Measurements from ENCODE around the gene NACC2.

Gene NACC2

DNA sequence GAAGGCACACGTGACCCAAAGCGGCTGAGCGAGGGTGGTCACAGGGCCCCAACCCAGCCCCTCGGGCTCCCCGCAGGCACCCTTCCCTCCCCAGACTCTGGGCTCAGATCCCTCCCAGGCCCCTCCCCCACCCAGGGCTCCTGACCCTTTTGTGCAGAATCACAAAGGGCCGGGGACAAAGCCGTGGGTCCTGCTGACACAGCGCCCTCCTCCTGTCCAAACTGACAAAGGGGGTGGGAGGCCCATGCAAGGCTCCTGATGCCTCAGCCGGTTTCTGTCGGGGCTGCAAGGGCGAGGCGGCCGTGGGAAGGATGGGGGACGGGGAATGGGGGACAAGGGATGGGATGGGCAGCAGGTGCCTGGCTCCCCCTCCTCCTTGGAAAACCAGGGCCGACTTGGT lies 90.4 kb downstream of the NACC2 start:
- Histone ChIP-seq H3K79me2 (ENCODE audit: control insufficient read depth, insufficient read depth, low read length) (no peaks in the 10 kb centered on the region), H2BK120ac (ENCODE audit: low read depth, low read length) (no peak overlapping the region), H2BK15ac (replicated peaks; ENCODE audit: low read depth) (no peak overlapping the region), H3K56ac (ENCODE audit: low read length) (peak overlapping the region; percentile 60), H3K4me2 (ENCODE audit: low read length) (no peak overlapping the region), H3K4me1 (ENCODE audit: control insufficient read depth, low read depth, low read length) (no peaks in the 10 kb centered on the region), H3K4ac (ENCODE audit: low read depth, low read length) (no peak overlapping the region), H3K23ac (ENCODE audit: low read length) (no peak overlapping the region), H3K9ac (ENCODE audit: low read length) (no peak overlapping the region), H3K4me3 (ENCODE audit: low read length) (no peak overlapping the region), H4K5ac (ENCODE audit: low read length) (no peak overlapping the region), H2BK5ac (ENCODE audit: low read length) (no peak overlapping the region), H3K27ac (ENCODE audit: low read depth, low read length) (no peak overlapping the region), H2AK5ac (ENCODE audit: low read length) (no peak overlapping the region), H4K8ac (ENCODE audit: low read depth, low read length) (no peak overlapping the region), H3K79me1 (ENCODE audit: low read length) (no peaks in the 10 kb centered on the region), H3K36me3 (ENCODE audit: control insufficient read depth, insufficient read depth, low read length) (no peaks in the 10 kb centered on the region), H3K27me3 (ENCODE audit: insufficient read depth, low read length, poor library complexity) (no peaks in the 10 kb centered on the region), H3K18ac (ENCODE audit: low read length) (no peak overlapping the region)
- WGBS (ENCODE audit: extremely low coverage, insufficient coverage, low lambda C conversion rate) = no CpG with 5 or more reads among the region's 15 CpGs
- DNase-seq = no peak

DNA sequence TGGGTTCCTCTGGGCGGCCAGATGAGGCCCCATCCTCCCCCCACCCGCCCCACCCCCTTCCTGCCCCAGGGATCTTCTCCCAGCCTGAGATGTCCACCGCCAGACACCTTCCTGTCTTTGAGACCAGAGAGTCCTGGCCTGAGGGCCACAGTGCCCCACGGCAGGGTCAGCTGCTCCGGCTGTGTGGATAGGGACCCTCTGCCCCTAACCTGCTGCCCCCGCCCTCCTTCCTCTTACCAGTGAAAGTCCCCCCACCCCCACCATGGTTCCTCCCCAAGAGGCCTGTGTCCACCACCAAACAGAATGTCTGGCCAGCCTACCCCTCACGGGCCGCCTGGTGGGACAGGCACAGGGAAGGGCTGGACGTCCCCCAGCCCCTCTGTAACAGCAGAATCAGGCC lies 90.9 kb downstream of the NACC2 start:
- no peaks in the 10 kb centered on the region for H3K36me3 ChIP-seq (ENCODE audit: control insufficient read depth, insufficient read depth, low read length)
- H2AK5ac ChIP-seq (ENCODE audit: low read length) = no peak overlapping the region
- H3K56ac ChIP-seq (ENCODE audit: low read length) = peak overlapping the region; percentile 60
- no peaks in the 10 kb centered on the region for H3K27me3 ChIP-seq (ENCODE audit: insufficient read depth, low read length, poor library complexity)
- no peak overlapping the region for H3K4me2 ChIP-seq (ENCODE audit: low read length)
- no peak overlapping the region for H2BK15ac ChIP-seq (replicated peaks; ENCODE audit: low read depth)
- no peaks in the 10 kb centered on the region for H3K79me2 ChIP-seq (ENCODE audit: control insufficient read depth, insufficient read depth, low read length)
- no peak overlapping the region for H2BK120ac ChIP-seq (ENCODE audit: low read depth, low read length)
- H3K79me1 ChIP-seq (ENCODE audit: low read length) = no peaks in the 10 kb centered on the region
- H3K27ac ChIP-seq (ENCODE audit: low read depth, low read length) = no peak overlapping the region
- no peak overlapping the region for H2BK5ac ChIP-seq (ENCODE audit: low read length)
- H3K4ac ChIP-seq (ENCODE audit: low read depth, low read length) = no peak overlapping the region
- no CpG with 5 or more reads among the region's 9 CpGs for WGBS (ENCODE audit: extremely low coverage, insufficient coverage, low lambda C conversion rate)
- no peaks in the 10 kb centered on the region for H3K4me1 ChIP-seq (ENCODE audit: control insufficient read depth, low read depth, low read length)
- no peak overlapping the region for H3K18ac ChIP-seq (ENCODE audit: low read length)
- H3K9ac ChIP-seq (ENCODE audit: low read length) = no peak overlapping the region
- H4K5ac ChIP-seq (ENCODE audit: low read length) = no peak overlapping the region
- H4K8ac ChIP-seq (ENCODE audit: low read depth, low read length) = no peak overlapping the region
- no peak for DNase-seq
- H3K23ac ChIP-seq (ENCODE audit: low read length) = no peak overlapping the region
- no peak overlapping the region for H3K4me3 ChIP-seq (ENCODE audit: low read length)

DNA sequence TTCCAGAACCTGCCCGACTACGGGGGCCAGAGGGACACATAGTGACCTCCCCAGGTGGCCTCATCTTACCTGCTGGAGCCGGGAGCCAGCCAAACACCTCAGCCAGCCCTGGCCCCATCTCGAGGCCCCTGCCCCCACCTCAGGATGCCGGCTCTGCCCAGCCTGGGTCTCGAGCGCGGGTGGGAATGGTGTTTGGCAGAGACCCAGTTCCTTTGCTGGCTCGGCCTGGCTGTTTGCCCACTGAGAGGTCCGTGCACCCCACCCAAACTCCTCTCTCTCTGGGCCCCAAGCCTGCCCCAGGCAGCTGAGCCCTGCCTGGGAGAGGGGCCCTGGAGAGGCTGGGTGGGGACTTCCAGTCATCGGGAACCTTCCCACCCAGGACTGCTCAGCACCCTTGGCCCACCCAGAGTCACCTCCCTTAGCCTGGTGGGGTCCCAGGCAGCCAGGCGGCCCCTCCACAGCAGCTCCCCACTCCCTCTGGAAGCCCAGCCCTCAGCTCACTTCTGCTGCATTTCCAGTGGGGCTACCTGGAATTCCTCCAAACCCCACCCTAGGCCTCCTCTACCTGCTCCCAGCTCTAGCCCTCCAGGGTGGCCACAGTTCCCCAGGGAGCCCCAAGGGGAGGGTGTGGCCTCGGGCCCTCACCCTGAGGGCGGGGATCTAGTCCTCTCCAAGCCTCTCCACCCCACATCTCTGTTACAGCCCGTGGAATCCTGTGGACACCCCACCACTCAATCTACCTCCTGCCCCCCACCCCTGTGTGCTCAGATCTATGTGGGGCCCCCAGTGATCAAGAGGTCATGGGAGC lies 91.5 kb downstream of the NACC2 start:
- no peak overlapping the region for H3K18ac ChIP-seq (ENCODE audit: low read length)
- no peak overlapping the region for H4K5ac ChIP-seq (ENCODE audit: low read length)
- no peak overlapping the region for H3K23ac ChIP-seq (ENCODE audit: low read length)
- no CpG with 5 or more reads among the region's 15 CpGs for WGBS (ENCODE audit: extremely low coverage, insufficient coverage, low lambda C conversion rate)
- no peak overlapping the region for H3K56ac ChIP-seq (ENCODE audit: low read length)
- no peaks in the 10 kb centered on the region for H3K79me1 ChIP-seq (ENCODE audit: low read length)
- no peak overlapping the region for H2BK5ac ChIP-seq (ENCODE audit: low read length)
- no peak for DNase-seq
- no peaks in the 10 kb centered on the region for H3K27me3 ChIP-seq (ENCODE audit: insufficient read depth, low read length, poor library complexity)
- no peak overlapping the region for H3K4me2 ChIP-seq (ENCODE audit: low read length)
- H3K79me2 ChIP-seq (ENCODE audit: control insufficient read depth, insufficient read depth, low read length) = no peaks in the 10 kb centered on the region
- H4K8ac ChIP-seq (ENCODE audit: low read depth, low read length) = no peak overlapping the region
- H3K4me1 ChIP-seq (ENCODE audit: control insufficient read depth, low read depth, low read length) = no peaks in the 10 kb centered on the region
- no peak overlapping the region for H3K4me3 ChIP-seq (ENCODE audit: low read length)
- no peaks in the 10 kb centered on the region for H3K36me3 ChIP-seq (ENCODE audit: control insufficient read depth, insufficient read depth, low read length)
- H2BK120ac ChIP-seq (ENCODE audit: low read depth, low read length) = no peak overlapping the region
- H2BK15ac ChIP-seq (replicated peaks; ENCODE audit: low read depth) = no peak overlapping the region
- H3K27ac ChIP-seq (ENCODE audit: low read depth, low read length) = no peak overlapping the region
- no peak overlapping the region for H3K9ac ChIP-seq (ENCODE audit: low read length)
- H2AK5ac ChIP-seq (ENCODE audit: low read length) = no peak overlapping the region
- H3K4ac ChIP-seq (ENCODE audit: low read depth, low read length) = no peak overlapping the region

DNA sequence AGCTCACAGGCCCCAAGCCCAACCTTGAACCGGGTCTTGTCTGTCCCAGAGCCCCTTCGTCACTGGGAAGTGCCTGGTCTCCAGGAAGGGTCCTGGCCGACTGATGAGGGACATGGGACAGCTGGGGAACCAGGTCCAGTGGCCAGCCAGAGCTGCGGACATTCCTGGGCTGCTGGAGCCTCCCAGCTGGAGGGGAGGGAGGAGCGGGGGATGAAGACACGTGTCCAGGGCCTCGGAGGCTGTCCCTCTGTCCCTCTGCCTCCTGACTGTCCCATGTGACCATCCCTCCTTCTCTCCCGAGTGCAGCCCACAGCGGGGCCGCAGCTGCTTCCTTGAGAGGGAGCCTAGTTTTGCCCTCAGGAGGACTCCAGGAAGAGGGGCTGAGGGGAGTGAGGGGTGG lies 92.2 kb downstream of the NACC2 start:
- no peak overlapping the region for H3K4ac ChIP-seq (ENCODE audit: low read depth, low read length)
- H3K9ac ChIP-seq (ENCODE audit: low read length) = no peak overlapping the region
- H3K18ac ChIP-seq (ENCODE audit: low read length) = no peak overlapping the region
- no peak overlapping the region for H4K8ac ChIP-seq (ENCODE audit: low read depth, low read length)
- no peaks in the 10 kb centered on the region for H3K79me1 ChIP-seq (ENCODE audit: low read length)
- no peak for DNase-seq
- H2BK15ac ChIP-seq (replicated peaks; ENCODE audit: low read depth) = no peak overlapping the region
- WGBS (ENCODE audit: extremely low coverage, insufficient coverage, low lambda C conversion rate) = no CpG with 5 or more reads among the region's 10 CpGs
- H3K23ac ChIP-seq (ENCODE audit: low read length) = no peak overlapping the region
- H3K4me1 ChIP-seq (ENCODE audit: control insufficient read depth, low read depth, low read length) = no peaks in the 10 kb centered on the region
- H2BK120ac ChIP-seq (ENCODE audit: low read depth, low read length) = no peak overlapping the region
- H3K36me3 ChIP-seq (ENCODE audit: control insufficient read depth, insufficient read depth, low read length) = no peaks in the 10 kb centered on the region
- no peaks in the 10 kb centered on the region for H3K79me2 ChIP-seq (ENCODE audit: control insufficient read depth, insufficient read depth, low read length)
- no peak overlapping the region for H3K4me2 ChIP-seq (ENCODE audit: low read length)
- H3K56ac ChIP-seq (ENCODE audit: low read length) = no peak overlapping the region
- H4K5ac ChIP-seq (ENCODE audit: low read length) = no peak overlapping the region
- H2AK5ac ChIP-seq (ENCODE audit: low read length) = no peak overlapping the region
- H2BK5ac ChIP-seq (ENCODE audit: low read length) = no peak overlapping the region
- no peak overlapping the region for H3K4me3 ChIP-seq (ENCODE audit: low read length)
- no peak overlapping the region for H3K27ac ChIP-seq (ENCODE audit: low read depth, low read length)
- no peaks in the 10 kb centered on the region for H3K27me3 ChIP-seq (ENCODE audit: insufficient read depth, low read length, poor library complexity)

DNA sequence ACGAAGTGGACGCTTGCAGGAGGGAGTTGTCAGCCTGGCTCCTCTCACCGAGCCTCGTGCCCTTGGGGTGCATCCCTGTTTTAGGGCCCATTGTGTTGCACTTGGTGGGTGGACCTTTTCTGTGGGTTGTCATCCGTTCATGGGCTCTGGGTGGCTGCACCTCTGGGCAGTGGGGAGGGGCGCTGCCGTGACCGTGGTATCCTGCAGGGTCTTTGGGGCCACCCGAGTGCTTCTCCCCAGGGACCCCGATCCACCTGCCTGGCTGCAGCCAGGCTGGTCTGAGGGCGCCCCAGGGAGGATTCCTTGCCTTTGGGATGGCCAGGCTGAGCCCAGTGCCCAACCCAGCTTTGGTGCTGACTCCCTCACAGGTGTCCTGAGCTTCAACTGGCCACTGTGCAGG lies 92.9 kb downstream of the NACC2 start:
- Histone ChIP-seq H3K9ac (ENCODE audit: low read length) (no peak overlapping the region), H3K79me2 (ENCODE audit: control insufficient read depth, insufficient read depth, low read length) (no peaks in the 10 kb centered on the region), H2BK120ac (ENCODE audit: low read depth, low read length) (no peak overlapping the region), H3K4ac (ENCODE audit: low read depth, low read length) (no peak overlapping the region), H3K4me1 (ENCODE audit: control insufficient read depth, low read depth, low read length) (no peaks in the 10 kb centered on the region), H3K27me3 (ENCODE audit: insufficient read depth, low read length, poor library complexity) (no peaks in the 10 kb centered on the region), H3K18ac (ENCODE audit: low read length) (no peak overlapping the region), H4K5ac (ENCODE audit: low read length) (no peak overlapping the region), H3K56ac (ENCODE audit: low read length) (no peak overlapping the region), H3K27ac (ENCODE audit: low read depth, low read length) (no peak overlapping the region), H3K23ac (ENCODE audit: low read length) (no peak overlapping the region), H3K4me3 (ENCODE audit: low read length) (no peak overlapping the region), H3K4me2 (ENCODE audit: low read length) (no peak overlapping the region), H2BK5ac (ENCODE audit: low read length) (no peak overlapping the region), H4K8ac (ENCODE audit: low read depth, low read length) (no peak overlapping the region), H2AK5ac (ENCODE audit: low read length) (no peak overlapping the region), H3K36me3 (ENCODE audit: control insufficient read depth, insufficient read depth, low read length) (no peaks in the 10 kb centered on the region), H3K79me1 (ENCODE audit: low read length) (no peaks in the 10 kb centered on the region), H2BK15ac (replicated peaks; ENCODE audit: low read depth) (no peak overlapping the region)
- no peak for DNase-seq
- no CpG with 5 or more reads among the region's 11 CpGs for WGBS (ENCODE audit: extremely low coverage, insufficient coverage, low lambda C conversion rate)

DNA sequence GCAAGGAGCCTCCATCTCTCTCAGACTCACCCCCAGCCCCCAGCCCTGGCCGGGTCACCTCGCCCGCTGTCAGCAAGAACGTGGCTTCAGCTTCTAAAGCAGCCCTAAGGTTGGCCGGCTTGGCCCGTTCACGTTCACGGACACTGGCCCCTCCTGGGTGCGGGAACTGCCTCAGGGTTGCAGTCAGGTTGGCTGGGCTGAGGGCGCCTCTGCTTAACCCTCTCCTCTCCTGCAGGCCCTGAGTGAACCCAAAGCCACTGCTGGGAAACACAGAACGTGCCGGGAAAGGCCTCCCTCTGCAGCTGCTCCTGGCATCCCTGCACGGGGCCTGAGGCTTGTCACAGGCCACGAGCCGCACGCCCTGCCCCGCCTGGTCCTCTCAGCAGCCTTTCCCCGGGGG lies 93.9 kb downstream of the NACC2 start:
- no peak overlapping the region for H3K4ac ChIP-seq (ENCODE audit: low read depth, low read length)
- H3K56ac ChIP-seq (ENCODE audit: low read length) = peak overlapping the region; percentile 2
- DNase-seq = no peak
- WGBS (ENCODE audit: extremely low coverage, insufficient coverage, low lambda C conversion rate) = no CpG with 5 or more reads among the region's 18 CpGs
- no peak overlapping the region for H2BK120ac ChIP-seq (ENCODE audit: low read depth, low read length)
- H3K18ac ChIP-seq (ENCODE audit: low read length) = no peak overlapping the region
- no peaks in the 10 kb centered on the region for H3K79me2 ChIP-seq (ENCODE audit: control insufficient read depth, insufficient read depth, low read length)
- H4K5ac ChIP-seq (ENCODE audit: low read length) = no peak overlapping the region
- H3K9ac ChIP-seq (ENCODE audit: low read length) = no peak overlapping the region
- no peak overlapping the region for H4K8ac ChIP-seq (ENCODE audit: low read depth, low read length)
- no peaks in the 10 kb centered on the region for H3K27me3 ChIP-seq (ENCODE audit: insufficient read depth, low read length, poor library complexity)
- no peak overlapping the region for H3K23ac ChIP-seq (ENCODE audit: low read length)
- no peak overlapping the region for H3K27ac ChIP-seq (ENCODE audit: low read depth, low read length)
- H3K4me3 ChIP-seq (ENCODE audit: low read length) = no peak overlapping the region
- no peak overlapping the region for H2BK15ac ChIP-seq (replicated peaks; ENCODE audit: low read depth)
- H3K79me1 ChIP-seq (ENCODE audit: low read length) = no peaks in the 10 kb centered on the region
- no peak overlapping the region for H3K4me2 ChIP-seq (ENCODE audit: low read length)
- no peak overlapping the region for H2AK5ac ChIP-seq (ENCODE audit: low read length)
- H2BK5ac ChIP-seq (ENCODE audit: low read length) = no peak overlapping the region
- no peaks in the 10 kb centered on the region for H3K4me1 ChIP-seq (ENCODE audit: control insufficient read depth, low read depth, low read length)
- no peaks in the 10 kb centered on the region for H3K36me3 ChIP-seq (ENCODE audit: control insufficient read depth, insufficient read depth, low read length)

Data from mesendoderm (in vitro differentiated cells).